COLO829 (cell line): ENCODE measurements around the gene CDH15.
A peak's percentile ranks its signal among the peaks of the same experiment; 100 is the strongest.

Experiments used
- DNase-seq: peaks from one replicate; pipeline ENCODE4 v3.0.0; 2012; ENCODE audit warnings: low spot score

CDH15 gene

DNA sequence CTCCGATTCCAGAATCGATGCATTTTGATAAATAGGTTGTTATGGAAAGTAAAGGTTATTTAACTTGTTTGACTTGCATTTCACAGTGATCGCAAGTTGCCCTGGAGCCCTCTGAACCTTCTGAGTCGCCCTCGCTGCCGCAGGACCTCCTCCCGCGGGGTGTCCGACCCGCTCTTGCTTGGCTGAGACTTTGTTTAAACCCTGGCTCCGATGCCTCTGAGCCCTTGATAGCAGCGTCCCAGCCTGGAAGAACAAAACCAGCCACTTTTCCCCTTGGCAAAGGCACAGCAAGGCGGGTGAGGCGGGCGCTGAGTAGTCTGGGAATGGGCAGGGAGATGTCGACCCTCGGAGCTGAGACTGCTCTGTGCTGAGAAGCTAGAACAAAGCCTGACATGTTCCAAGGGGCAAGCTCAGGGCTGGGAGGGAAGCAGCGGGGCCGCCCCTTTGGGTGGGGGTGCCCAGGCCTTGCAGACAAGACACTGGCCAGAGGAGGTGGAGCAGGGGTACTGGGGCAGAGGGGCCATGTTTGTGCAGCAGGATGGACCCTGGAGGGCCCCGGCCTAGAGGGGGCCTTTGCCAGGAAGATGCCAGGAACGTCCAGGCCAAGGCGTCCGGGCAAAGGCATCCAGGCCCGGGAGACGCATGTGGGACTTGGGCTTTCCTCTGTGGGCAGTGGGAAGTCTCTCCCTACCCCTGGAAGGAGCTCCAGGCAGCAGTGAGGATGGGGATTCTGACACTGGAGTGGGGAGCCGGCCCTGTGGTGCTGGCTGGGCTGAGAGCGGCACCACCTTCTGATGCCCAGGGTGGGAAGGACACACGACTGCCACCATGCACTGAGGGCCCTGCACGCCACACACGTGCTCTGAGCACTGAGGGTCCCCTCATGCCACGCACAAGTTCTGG lies 30.3 kb upstream of the CDH15 start:
- no peak for DNase-seq

DNA sequence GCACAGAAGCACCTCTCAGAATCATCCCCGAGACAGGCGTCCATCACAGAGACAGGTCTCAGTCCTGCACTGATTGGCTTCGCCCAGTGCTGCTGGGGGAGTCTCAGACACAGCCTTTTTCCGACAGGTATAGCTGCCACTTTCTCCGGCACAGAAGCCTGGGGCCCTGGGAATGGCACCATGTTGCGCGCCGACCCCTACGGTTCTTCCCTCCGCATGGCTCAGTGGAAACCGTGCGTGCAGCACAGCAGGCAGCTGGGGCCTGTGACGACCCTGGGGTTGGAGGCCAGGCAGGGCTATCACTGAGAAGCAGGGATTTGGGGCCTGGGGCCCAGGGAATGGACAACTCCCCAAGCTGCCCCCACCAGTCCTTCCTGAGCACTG lies 29.7 kb upstream of the CDH15 start:
- no peak for DNase-seq

DNA sequence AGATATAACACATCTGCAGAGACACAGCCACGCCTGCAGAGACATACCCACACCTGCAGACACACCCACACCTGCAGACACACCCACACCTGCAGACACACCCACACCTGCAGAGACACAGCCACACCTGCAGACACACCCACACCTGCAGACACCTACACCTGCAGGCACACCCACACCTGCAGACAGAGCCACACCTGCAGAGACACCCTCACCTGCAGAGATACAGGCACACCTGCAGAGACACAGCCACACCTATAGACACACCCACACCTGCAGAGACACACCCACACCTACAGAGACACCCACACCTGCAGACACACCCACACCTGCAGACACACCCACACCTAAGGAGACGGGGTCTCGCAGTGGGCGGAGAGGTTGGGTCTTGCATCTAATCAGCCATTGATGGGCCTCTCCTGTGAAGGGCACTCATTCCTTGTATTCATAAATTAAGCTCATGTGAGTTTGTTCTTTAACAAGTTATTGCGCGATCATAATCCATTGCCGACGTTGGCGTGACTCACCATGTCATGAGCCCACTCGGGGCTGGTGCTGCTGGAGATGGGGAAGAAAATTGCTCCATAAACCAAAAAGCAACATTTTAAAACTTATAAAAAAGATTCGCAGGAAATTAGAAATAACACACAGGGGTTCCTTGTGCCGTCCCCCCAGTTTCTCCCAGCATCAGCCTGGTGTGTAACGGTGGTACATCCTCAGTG lies 28.9 kb upstream of the CDH15 start:
- no peak for DNase-seq

GRCh38 chr16:89143201-89143741 lies 28.3 kb upstream of the CDH15 start:
- no peak for DNase-seq

- no peak for DNase-seq
Measured at GRCh38 chr16:89143911-89144675, 27.5 kb upstream of the CDH15 start.

- DNase-seq, result no peak
Measured at GRCh38 chr16:89144681-89145080, 26.9 kb upstream of the CDH15 start.

DNA sequence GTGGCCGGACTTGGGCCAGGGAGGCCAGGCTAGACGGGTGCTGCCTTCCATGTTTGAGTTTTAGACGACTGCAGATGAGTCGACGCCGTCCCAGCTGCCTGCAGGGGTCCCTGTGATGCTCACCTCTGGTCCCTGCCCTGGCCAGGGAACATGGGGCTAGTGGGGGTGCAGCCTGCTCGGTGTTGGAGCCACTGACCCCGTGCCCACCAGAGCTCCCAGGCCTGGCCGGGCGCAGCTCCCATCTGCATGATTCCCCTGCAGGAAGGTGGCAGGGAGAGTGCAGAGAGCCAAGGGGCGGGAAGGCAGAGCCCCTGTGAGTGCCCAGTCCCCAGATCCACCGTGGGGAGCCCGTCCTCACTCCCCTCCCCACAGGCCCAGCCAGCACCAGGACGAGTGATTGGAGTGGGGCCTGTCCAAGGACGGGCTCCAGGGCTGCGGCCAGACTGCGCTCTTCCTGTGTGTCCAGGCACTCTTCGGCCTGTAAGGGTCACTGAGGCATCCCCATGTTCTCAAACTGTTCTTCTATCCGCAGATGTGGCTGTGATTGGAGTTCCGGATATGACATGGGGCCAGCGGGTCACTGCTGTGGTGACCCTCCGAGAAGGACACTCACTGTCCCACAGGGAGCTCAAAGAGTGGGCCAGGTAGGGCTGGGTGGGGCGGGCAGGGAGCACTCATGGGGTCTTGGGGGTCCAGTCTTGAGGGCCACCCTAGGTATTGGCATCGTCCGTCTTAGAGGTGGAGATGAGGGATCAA lies 26.0 kb upstream of the CDH15 start:
- no peak for DNase-seq

GRCh38 chr16:89146211-89147005 lies 25.1 kb upstream of the CDH15 start:
- no peak for DNase-seq

GRCh38 chr16:89147085-89147817 lies 24.3 kb upstream of the CDH15 start:
- DNase-seq, result no peak

DNA sequence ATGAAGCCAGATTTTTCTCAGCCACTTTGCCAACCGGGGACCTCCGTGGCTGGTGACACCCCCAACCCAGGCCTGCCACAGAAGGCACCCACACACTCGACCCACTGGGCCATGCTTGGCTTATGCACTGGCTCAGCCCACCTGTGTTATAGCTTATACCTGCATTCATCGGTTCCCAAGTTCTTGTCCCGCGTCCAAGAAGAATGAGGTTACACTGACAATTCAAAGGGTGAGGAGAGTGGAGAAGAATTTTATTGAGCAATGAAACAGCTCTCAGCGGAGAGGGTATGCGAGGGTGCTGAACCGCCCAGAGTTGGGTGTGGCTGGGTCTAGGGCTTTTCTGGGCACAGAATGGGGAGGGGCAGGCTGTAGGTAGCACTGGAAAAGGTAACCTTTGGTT lies 22.2 kb upstream of the CDH15 start:
- DNase-seq, result no peak

GRCh38 chr16:89150090-89150835 lies 21.3 kb upstream of the CDH15 start:
- DNase-seq, result no peak

DNA sequence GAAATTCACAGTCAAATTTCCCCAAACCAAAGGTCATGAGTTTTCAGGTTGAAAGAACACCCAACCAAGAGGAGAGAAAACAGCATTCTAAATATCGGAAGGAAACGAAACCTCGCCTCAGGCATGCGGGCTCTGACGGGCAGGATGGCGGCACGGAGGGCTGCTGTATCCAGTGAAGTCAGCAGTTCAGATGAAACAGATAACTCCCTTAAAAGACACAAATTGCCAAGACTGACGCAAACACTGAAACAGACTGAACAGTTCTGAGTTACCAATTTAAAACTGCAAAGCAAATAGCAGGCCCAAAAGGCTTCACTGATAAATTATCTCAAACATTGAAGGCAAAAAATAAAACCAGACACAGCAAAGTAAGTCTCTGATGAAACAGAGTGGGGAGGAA lies 20.6 kb upstream of the CDH15 start:
- DNase-seq, result no peak

DNA sequence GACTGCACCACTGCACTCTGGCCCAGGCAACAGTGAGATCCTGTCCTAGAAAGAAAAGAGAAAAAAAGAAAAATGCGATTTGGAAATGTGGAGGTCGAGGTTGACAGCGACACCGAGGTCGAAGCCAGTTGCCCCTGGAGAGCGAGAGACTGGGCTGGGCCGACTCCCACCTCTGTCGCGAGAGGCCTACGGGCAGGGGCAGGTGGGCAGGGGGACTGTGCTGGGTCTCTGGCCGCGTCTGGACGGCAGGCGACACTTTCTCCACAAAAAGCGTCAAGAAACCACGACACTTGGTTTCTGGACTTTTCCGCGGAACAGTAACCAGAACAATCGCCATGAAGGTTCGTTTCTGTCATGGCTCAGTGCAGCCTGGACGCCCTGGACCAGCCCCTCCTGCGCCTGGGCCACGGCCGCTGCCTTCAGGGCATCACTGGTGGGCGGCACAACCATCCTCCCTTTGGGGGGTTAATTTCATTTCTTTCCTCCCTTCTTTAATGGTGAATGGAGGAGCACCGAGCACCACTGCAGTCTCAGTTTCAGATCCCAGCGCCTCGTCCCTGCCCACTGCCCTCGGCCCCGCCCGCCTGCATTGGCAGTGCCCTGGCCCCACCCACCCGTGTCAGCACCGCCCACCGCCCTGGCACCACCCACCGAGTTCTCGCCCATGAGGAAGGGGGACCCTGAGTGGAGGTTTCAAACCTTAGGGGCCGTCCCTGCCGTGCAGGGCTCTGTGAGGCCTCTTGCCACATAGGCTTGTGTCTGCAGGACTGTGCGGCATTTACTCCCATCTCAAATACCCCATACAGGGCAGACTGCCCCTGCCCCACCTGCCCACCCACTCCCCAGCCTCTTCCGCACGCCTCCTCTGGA lies 18.5 kb upstream of the CDH15 start:
- DNase-seq, result no peak

DNA sequence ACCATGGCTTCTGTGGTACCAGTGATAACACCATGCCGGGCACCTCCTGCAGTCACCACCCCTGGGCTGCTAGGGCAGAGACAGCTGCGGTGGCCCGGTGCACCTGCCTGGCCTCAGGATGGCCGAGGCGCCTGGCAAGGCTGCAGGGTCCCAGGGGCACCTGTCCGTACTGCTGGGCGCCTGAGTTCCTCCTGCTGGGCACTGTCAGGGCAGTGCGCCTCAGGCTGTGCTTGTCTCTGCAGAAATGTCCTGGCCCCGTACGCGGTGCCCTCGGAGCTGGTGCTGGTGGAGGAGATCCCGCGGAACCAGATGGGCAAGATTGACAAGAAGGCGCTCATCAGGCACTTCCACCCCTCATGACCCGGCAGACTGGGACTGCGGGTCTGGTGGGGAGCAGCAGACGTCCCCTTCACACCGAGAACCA lies 17.7 kb upstream of the CDH15 start:
- DNase-seq, result no peak

DNA sequence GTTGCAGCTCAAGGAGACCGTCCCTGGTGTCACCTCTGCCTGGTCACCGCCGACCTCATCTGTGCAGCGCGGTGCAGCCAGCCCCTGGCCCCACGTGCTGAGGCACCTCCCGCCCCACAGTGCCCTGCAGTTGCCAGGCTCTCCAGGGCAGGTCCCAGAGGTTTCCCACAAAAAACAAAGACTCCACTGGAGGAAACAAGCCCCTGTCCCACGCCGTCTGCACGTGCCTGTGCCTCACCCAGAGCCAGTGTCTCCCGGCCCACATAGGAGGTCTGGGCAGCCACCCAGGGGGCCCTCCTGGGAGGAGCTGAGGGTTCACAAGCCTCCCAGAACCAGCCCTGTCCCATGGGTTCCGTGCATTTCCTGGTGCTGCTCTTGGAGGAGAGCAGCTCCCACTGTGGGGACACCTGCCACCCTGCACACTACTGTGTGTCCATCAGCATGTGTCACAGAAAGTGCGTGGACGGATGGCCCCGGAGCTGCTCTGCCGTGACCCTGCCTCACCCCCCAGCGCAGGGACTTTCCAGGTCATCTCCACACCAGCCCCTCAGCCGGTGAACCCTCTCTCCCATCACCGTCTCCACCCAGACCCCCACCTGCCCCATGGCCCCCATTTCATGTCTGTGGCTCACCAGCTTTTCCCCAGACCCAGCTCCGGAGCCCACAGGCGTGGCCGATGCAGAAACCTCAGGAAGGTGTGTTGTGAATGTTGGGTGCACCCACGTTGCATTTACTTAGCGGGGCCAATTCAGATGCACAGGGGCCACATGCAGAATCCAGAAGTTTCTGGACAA lies 17.0 kb upstream of the CDH15 start:
- DNase-seq, result no peak

DNA sequence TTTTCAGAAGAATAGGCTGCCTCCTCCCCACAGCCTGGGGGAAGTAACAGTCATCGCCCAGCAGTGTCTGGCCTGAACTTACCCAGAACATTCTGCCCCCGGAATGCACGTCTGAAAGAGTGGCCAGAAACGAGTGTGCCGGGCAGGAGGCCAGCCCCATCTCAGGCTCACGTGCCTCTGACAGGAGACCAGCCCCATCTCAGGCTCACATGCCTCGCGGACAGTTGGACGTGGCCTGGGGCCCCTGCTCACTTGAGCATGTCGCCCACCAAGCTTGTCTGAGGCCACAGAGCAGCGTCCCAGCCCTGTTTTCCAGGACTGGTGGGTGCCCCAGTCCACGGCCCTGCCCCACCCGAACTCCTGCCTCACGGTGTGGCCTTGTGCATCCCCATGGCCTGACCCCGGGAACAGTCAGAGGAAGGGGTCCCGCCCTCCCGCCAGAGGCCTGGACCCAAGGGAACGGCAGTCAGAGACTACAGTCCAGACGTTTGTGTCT lies 16.3 kb upstream of the CDH15 start:
- DNase-seq, result peak; percentile 12
